NCI-H2029 treated with DMSO at 0.1 percent for 48 hours (cell line): ENCODE measurements around the gene ABL1.

Experiments used
- DNase-seq: peaks from one replicate; lab custom pipeline; 2025; lab: John Stamatoyannopoulos, UW

Gene ABL1

GRCh38 chr9:130932255-130933079 is 97.4 kb downstream of the ABL1 start:
- no peak for DNase-seq

GRCh38 chr9:130933114-130934046 is 98.3 kb downstream of the ABL1 start:
- DNase-seq, result no peak

- no peak for DNase-seq
Observed at GRCh38 chr9:130934246-130934645, 99.2 kb downstream of the ABL1 start.

GRCh38 chr9:130934702-130935647 is 99.9 kb downstream of the ABL1 start:
- no peak for DNase-seq

GRCh38 chr9:130935648-130936271 is 100.7 kb downstream of the ABL1 start:
- DNase-seq, result no peak

- DNase-seq, result no peak
Observed at GRCh38 chr9:130936285-130937117, 101.4 kb downstream of the ABL1 start.
